ENCODE results near the gene ADCY9.

The ADCY9 gene

DNA sequence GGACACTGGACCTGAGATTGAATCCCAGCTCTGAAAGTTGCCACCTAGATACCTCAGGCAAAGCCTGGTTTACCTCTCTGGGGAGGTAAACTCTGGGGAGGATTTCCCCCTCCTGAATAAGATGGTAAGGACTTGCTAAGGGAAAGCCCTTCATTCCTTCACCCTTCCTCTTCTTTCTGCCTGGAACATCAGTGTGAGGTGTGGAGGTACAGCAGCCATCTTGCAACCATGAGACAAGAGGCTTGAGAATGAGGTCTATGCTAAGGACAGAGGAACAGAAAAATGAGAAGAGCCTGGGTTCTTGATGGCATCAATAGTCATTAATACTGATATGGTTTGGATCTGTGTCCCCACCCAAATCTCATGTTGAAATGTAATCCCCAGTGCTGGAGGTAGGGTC, 23.7 kb upstream of the ADCY9 start:
- TF ChIP-seq REST (IDR thresholded peaks at IDR 0.05; ENCODE audit: insufficient read depth in 1 of 2, low read depth in 2 of 2, low read length in 2 of 2) (no peak), FOXP2 (optimal IDR thresholded peaks at IDR 0.05; ENCODE audit: borderline replicate concordance, extremely low read depth, extremely low read length, insufficient read depth) (no peak), POLR2AphosphoS5 (IDR thresholded peaks at IDR 0.05; ENCODE audit: low read depth, low read length) (no peak), TAF1 (IDR thresholded peaks at IDR 0.05; ENCODE audit: borderline replicate concordance, insufficient read depth, low read length) (no peak), SIN3A (IDR thresholded peaks at IDR 0.05; ENCODE audit: borderline replicate concordance, insufficient read depth, low read length) (no peak)

DNA sequence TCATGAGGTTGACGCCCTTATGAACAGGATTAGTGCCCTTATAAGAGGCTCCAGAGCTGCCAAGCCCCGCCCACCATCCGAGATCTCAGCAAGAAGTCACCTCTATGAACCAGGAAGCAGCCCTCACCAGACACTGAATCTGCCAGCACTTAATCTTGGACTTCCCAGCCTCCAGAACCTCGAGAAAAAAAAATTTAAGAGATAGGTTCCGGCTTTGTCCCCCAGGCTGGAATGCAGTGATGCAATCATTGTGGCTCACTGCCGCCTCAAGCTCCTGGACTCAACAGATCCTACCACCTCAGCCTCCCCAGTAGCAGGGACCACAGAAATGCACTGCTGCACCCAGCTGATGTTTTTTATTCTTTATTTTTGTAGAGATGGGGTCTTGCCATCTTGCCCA, 22.5 kb upstream of the ADCY9 start:
- TF ChIP-seq SIN3A (IDR thresholded peaks at IDR 0.05; ENCODE audit: borderline replicate concordance, insufficient read depth, low read length), result no peak
- no peak for TF ChIP-seq REST (IDR thresholded peaks at IDR 0.05; ENCODE audit: insufficient read depth in 1 of 2, low read depth in 2 of 2, low read length in 2 of 2)
- TF ChIP-seq POLR2AphosphoS5 (IDR thresholded peaks at IDR 0.05; ENCODE audit: low read depth, low read length), result no peak
- TF ChIP-seq TAF1 (IDR thresholded peaks at IDR 0.05; ENCODE audit: borderline replicate concordance, insufficient read depth, low read length), result no peak
- no peak for TF ChIP-seq FOXP2 (optimal IDR thresholded peaks at IDR 0.05; ENCODE audit: borderline replicate concordance, extremely low read depth, extremely low read length, insufficient read depth)

DNA sequence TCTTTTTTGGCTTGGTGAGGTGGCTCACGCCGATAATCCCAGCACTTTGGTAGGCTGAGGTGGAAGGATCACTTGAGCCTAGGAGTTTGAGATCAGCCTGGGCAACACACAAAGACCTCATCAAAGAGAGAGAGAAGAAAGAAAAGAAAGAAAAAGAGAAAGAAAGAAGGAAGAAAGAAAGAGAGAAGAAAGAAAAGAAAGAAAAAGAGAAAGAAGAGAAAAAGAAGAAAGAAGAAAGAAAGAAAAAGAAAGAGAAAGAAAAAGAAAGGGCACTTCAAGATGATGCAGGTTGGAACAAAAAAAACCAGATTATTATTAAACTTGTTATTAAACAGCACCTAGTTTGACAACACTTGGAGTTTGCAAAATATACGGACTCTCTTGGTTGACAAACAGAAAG, 21.2 kb upstream of the ADCY9 start:
- no peak for TF ChIP-seq FOXP2 (optimal IDR thresholded peaks at IDR 0.05; ENCODE audit: borderline replicate concordance, extremely low read depth, extremely low read length, insufficient read depth)
- TF ChIP-seq TAF1 (IDR thresholded peaks at IDR 0.05; ENCODE audit: borderline replicate concordance, insufficient read depth, low read length), result no peak
- no peak for TF ChIP-seq SIN3A (IDR thresholded peaks at IDR 0.05; ENCODE audit: borderline replicate concordance, insufficient read depth, low read length)
- TF ChIP-seq POLR2AphosphoS5 (IDR thresholded peaks at IDR 0.05; ENCODE audit: low read depth, low read length), result no peak
- no peak for TF ChIP-seq REST (IDR thresholded peaks at IDR 0.05; ENCODE audit: insufficient read depth in 1 of 2, low read depth in 2 of 2, low read length in 2 of 2)

DNA sequence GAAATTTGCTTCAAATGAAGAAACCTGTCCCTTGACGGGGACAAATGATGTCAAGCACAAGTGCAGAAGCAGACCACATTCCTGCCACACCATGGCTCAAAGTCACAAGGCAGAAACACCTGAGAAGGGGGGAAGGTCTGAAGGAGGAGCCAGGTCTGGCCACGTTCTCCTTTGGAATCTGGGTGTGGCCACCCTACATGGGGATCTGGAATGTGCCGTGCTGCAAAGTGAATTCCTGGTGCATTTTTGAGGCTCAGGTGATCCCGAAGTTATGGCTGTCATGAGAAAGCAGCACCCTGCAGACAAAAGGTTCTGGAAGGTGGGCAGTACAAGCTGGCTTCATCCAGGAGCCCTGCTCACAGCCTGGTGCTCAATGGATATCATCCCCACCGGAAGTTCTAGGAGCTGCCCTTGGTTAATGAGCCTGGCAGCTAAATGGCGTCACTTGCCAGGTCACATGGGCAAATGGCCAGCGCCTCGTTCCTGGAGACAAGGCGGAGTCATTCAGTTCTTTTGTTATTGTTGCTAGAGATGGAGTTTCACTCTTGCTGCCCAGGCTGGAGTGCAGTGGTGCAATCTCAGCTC, 20.1 kb upstream of the ADCY9 start:
- TF ChIP-seq SIN3A (IDR thresholded peaks at IDR 0.05; ENCODE audit: borderline replicate concordance, insufficient read depth, low read length), result no peak
- TF ChIP-seq TAF1 (IDR thresholded peaks at IDR 0.05; ENCODE audit: borderline replicate concordance, insufficient read depth, low read length), result no peak
- no peak for TF ChIP-seq REST (IDR thresholded peaks at IDR 0.05; ENCODE audit: insufficient read depth in 1 of 2, low read depth in 2 of 2, low read length in 2 of 2)
- no peak for TF ChIP-seq POLR2AphosphoS5 (IDR thresholded peaks at IDR 0.05; ENCODE audit: low read depth, low read length)
- no peak for TF ChIP-seq FOXP2 (optimal IDR thresholded peaks at IDR 0.05; ENCODE audit: borderline replicate concordance, extremely low read depth, extremely low read length, insufficient read depth)

GRCh38 chr16:4135537-4135936, 19.3 kb upstream of the ADCY9 start:
- TF ChIP-seq FOXP2 (optimal IDR thresholded peaks at IDR 0.05; ENCODE audit: borderline replicate concordance, extremely low read depth, extremely low read length, insufficient read depth), result no peak
- TF ChIP-seq POLR2AphosphoS5 (IDR thresholded peaks at IDR 0.05; ENCODE audit: low read depth, low read length), result no peak
- TF ChIP-seq SIN3A (IDR thresholded peaks at IDR 0.05; ENCODE audit: borderline replicate concordance, insufficient read depth, low read length), result no peak
- TF ChIP-seq REST (IDR thresholded peaks at IDR 0.05; ENCODE audit: insufficient read depth in 1 of 2, low read depth in 2 of 2, low read length in 2 of 2), result no peak
- TF ChIP-seq TAF1 (IDR thresholded peaks at IDR 0.05; ENCODE audit: borderline replicate concordance, insufficient read depth, low read length), result no peak
